ENCODE data around the gene POU1F1. TPM values are rescaled to one million over a fixed set of nuclear protein-coding genes. Genes with fewer than 3 reads are reported as not detected.

The POU1F1 gene
- total RNA-seq, 1 experiment from 2014 or later = not detected

DNA sequence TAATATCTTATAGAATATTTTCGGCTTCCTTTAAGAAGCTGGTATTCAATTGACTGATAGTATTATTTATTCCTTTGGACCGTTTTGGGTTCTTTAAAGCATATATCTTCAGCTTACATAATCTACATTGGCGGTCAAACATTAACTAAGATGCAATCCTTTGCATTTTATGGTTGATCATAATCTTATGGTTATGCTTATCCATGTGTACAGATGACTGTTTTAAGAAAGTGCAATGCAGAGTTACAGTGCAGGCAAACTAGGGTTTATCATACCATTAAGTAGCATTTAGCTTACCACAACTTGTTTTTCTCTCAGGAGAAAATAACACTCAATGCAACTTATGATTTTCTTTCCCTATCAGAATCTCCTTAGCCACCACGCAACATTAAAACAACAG lies 41.4 kb upstream of the POU1F1 start:
- no peak for TF ChIP-seq MXD4 (CRISPR knock-in tag; IDR thresholded peaks at IDR 0.05; ENCODE audit: borderline replicate concordance)
- TF ChIP-seq, protein P1, sequence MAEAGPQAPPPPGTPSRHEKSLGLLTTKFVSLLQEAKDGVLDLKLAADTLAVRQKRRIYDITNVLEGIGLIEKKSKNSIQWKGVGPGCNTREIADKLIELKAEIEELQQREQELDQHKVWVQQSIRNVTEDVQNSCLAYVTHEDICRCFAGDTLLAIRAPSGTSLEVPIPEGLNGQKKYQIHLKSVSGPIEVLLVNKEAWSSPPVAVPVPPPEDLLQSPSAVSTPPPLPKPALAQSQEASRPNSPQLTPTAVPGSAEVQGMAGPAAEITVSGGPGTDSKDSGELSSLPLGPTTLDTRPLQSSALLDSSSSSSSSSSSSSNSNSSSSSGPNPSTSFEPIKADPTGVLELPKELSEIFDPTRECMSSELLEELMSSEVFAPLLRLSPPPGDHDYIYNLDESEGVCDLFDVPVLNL (CRISPR knock-in tag; IDR thresholded peaks at IDR 0.05; ENCODE audit: borderline replicate concordance, low read depth) = no peak
- no peak for TF ChIP-seq ZNF138 (CRISPR knock-in tag; conservative IDR thresholded peaks at IDR 0.05)
- TF ChIP-seq, protein P2, sequence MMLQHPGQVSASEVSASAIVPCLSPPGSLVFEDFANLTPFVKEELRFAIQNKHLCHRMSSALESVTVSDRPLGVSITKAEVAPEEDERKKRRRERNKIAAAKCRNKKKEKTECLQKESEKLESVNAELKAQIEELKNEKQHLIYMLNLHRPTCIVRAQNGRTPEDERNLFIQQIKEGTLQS (CRISPR knock-in tag; conservative IDR thresholded peaks at IDR 0.05) = no peak

DNA sequence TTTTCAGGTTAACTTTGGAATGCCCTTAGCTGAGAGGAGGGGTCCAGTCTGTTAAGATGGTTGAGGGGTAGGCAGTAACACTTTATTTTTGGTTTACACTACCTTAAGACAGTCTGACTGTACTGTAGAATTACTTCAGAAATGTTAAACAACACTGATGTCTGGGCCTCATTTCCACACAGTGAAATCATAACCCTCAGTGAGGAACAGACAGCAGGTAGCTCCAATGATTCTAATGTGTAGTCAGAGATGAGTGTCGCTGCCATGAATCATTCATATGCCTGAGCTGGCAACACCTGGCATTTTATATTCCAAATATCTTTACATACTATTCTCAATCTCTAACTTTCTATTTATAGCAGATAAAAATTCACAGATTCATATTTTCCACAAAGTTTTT lies 37.3 kb upstream of the POU1F1 start:
- Mint-ChIP-seq H3K27me3 (ENCODE audit: low read depth) (no peaks in the 10 kb centered on the region), H3K27ac (no peak overlapping the region), H3K36me3 (no peaks in the 10 kb centered on the region), H3K9me3 (peaks cover 6% of the 10 kb centered on the region; the same call in 1 of the 2 replicates), H3K4me3 (no peak overlapping the region), H3K4me1 (peaks cover 4% of the 10 kb centered on the region; the same call in 1 of the 2 replicates)
- POLR2A ChIA-PET = no interaction called here
- TF ChIP-seq HMGA2 (CRISPR knock-in tag; IDR thresholded peaks at IDR 0.05) = no peak
- no peak for TF ChIP-seq TP53 (CRISPR knock-in tag; IDR thresholded peaks at IDR 0.05)
- TF ChIP-seq ETV6 (CRISPR knock-in tag; IDR thresholded peaks at IDR 0.05) = no peak
- TF ChIP-seq ZNF423 (CRISPR knock-in tag; IDR thresholded peaks at IDR 0.05) = no peak
- TF ChIP-seq RELA (CRISPR knock-in tag; IDR thresholded peaks at IDR 0.05; ENCODE audit: borderline replicate concordance) = no peak
- TF ChIP-seq, protein P3, sequence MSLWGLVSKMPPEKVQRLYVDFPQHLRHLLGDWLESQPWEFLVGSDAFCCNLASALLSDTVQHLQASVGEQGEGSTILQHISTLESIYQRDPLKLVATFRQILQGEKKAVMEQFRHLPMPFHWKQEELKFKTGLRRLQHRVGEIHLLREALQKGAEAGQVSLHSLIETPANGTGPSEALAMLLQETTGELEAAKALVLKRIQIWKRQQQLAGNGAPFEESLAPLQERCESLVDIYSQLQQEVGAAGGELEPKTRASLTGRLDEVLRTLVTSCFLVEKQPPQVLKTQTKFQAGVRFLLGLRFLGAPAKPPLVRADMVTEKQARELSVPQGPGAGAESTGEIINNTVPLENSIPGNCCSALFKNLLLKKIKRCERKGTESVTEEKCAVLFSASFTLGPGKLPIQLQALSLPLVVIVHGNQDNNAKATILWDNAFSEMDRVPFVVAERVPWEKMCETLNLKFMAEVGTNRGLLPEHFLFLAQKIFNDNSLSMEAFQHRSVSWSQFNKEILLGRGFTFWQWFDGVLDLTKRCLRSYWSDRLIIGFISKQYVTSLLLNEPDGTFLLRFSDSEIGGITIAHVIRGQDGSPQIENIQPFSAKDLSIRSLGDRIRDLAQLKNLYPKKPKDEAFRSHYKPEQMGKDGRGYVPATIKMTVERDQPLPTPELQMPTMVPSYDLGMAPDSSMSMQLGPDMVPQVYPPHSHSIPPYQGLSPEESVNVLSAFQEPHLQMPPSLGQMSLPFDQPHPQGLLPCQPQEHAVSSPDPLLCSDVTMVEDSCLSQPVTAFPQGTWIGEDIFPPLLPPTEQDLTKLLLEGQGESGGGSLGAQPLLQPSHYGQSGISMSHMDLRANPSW (CRISPR knock-in tag; conservative IDR thresholded peaks at IDR 0.05; ENCODE audit: low read depth) = no peak
- TF ChIP-seq KAT7 (CRISPR knock-in tag; IDR thresholded peaks at IDR 0.05; ENCODE audit: borderline replicate concordance) = no peak
- TF ChIP-seq, protein P4, sequence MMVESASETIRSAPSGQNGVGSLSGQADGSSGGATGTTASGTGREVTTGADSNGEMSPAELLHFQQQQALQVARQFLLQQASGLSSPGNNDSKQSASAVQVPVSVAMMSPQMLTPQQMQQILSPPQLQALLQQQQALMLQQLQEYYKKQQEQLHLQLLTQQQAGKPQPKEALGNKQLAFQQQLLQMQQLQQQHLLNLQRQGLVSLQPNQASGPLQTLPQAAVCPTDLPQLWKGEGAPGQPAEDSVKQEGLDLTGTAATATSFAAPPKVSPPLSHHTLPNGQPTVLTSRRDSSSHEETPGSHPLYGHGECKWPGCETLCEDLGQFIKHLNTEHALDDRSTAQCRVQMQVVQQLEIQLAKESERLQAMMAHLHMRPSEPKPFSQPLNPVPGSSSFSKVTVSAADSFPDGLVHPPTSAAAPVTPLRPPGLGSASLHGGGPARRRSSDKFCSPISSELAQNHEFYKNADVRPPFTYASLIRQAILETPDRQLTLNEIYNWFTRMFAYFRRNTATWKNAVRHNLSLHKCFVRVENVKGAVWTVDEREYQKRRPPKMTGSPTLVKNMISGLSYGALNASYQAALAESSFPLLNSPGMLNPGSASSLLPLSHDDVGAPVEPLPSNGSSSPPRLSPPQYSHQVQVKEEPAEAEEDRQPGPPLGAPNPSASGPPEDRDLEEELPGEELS (CRISPR knock-in tag; IDR thresholded peaks at IDR 0.05) = no peak
- TF ChIP-seq TEAD4 (CRISPR knock-in tag; IDR thresholded peaks at IDR 0.05) = no peak
- TF ChIP-seq, protein P5, sequence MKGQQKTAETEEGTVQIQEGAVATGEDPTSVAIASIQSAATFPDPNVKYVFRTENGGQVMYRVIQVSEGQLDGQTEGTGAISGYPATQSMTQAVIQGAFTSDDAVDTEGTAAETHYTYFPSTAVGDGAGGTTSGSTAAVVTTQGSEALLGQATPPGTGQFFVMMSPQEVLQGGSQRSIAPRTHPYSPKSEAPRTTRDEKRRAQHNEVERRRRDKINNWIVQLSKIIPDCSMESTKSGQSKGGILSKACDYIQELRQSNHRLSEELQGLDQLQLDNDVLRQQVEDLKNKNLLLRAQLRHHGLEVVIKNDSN (CRISPR knock-in tag; IDR thresholded peaks at IDR 0.05) = no peak
- TF ChIP-seq, protein P6, sequence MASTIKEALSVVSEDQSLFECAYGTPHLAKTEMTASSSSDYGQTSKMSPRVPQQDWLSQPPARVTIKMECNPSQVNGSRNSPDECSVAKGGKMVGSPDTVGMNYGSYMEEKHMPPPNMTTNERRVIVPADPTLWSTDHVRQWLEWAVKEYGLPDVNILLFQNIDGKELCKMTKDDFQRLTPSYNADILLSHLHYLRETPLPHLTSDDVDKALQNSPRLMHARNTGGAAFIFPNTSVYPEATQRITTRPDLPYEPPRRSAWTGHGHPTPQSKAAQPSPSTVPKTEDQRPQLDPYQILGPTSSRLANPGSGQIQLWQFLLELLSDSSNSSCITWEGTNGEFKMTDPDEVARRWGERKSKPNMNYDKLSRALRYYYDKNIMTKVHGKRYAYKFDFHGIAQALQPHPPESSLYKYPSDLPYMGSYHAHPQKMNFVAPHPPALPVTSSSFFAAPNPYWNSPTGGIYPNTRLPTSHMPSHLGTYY (CRISPR knock-in tag; IDR thresholded peaks at IDR 0.05) = no peak
- TF ChIP-seq NFATC4 (CRISPR knock-in tag; IDR thresholded peaks at IDR 0.05) = no peak
- CTCF ChIA-PET = no interaction called here
- DNase-seq (ENCODE audit: low spot score) = no peak
- no peak for ATAC-seq

More for the DNA sequence above, 41.4 kb upstream of the POU1F1 start:
- POLR2A ChIA-PET = no interaction called here
- CTCF ChIA-PET = no interaction called here
- H3K27me3 Mint-ChIP-seq (ENCODE audit: low read depth) = no peaks in the 10 kb centered on the region
- H3K27ac Mint-ChIP-seq = no peak overlapping the region
- no peak for ATAC-seq
- H3K4me1 Mint-ChIP-seq = peaks cover 7% of the 10 kb centered on the region
- no peak overlapping the region for H3K4me3 Mint-ChIP-seq
- H3K36me3 Mint-ChIP-seq = no peaks in the 10 kb centered on the region
- peaks cover 23% of the 10 kb centered on the region for H3K9me3 Mint-ChIP-seq
- DNase-seq (ENCODE audit: low spot score) = no peak

Data from WTC11 (cell line).